ENCODE measurements around the gene MFAP1. TPM values are rescaled to one million over a fixed set of nuclear protein-coding genes. Genes with fewer than 3 reads are reported as not detected.

Gene MFAP1
- polyA plus RNA-seq, 1 donor from 2014 or later: 37.7 TPM

Small RNAs within 50 kb of the gene (small RNA-seq; reads per million reads assigned to genes)
- 0 reads per million in 3 experiments for gene MIR1282
- 0 to 1.2 (median 0) reads per million in 3 experiments for gene RF00019

Other genes starting within 250 kb of the MFAP1 start
- 27.3 and 29.6 TPM in 2 replicates for gene PPIP5K1, start 234.5 kb downstream of the MFAP1 start, polyA plus RNA-seq
- 23.2 and 29.8 TPM in 2 replicates for gene CKMT1B, start 230.7 kb downstream of the MFAP1 start, polyA plus RNA-seq
- gene STRC, start 205.9 kb downstream of the MFAP1 start, polyA plus RNA-seq: 2.4 and 2.5 TPM in 2 replicates
- gene CATSPER2, start 175.8 kb downstream of the MFAP1 start, polyA plus RNA-seq: 2.0 and 4.5 TPM in 2 replicates
- 8.7 and 14.0 TPM in 2 replicates for gene CKMT1A, start 130.8 kb downstream of the MFAP1 start, polyA plus RNA-seq
- gene PDIA3, start 78.3 kb downstream of the MFAP1 start, polyA plus RNA-seq: 133 and 136 TPM in 2 replicates
- gene ELL3, start 47.7 kb downstream of the MFAP1 start, polyA plus RNA-seq: 2.2 TPM in 1 of 2 replicates, not detected in the other
- gene SERF2, start 32.4 kb downstream of the MFAP1 start, polyA plus RNA-seq: 548 and 726 TPM in 2 replicates
- 0.38 and 0.47 TPM in 2 replicates for gene SERINC4, start 24.5 kb downstream of the MFAP1 start, polyA plus RNA-seq
- 4.4 and 5.0 TPM in 2 replicates for gene HYPK, start 24.1 kb downstream of the MFAP1 start, polyA plus RNA-seq
- 0.43 and 1.1 TPM in 2 replicates for gene WDR76, start 2.3 kb upstream of the MFAP1 start, polyA plus RNA-seq

All from neural cell (in vitro differentiated cells).